ENCODE results near the gene AATK. TPM values are rescaled to one million over a fixed set of nuclear protein-coding genes. Genes with fewer than 3 reads are reported as not detected.

The AATK gene
- total and polyA plus RNA-seq, 9 of the 15 experiments (the other 6 are each of a cell fraction or from before 2014, with no cell fraction given): 0.11 to 0.55 (median 0.38) TPM; not detected in 5

DNA sequence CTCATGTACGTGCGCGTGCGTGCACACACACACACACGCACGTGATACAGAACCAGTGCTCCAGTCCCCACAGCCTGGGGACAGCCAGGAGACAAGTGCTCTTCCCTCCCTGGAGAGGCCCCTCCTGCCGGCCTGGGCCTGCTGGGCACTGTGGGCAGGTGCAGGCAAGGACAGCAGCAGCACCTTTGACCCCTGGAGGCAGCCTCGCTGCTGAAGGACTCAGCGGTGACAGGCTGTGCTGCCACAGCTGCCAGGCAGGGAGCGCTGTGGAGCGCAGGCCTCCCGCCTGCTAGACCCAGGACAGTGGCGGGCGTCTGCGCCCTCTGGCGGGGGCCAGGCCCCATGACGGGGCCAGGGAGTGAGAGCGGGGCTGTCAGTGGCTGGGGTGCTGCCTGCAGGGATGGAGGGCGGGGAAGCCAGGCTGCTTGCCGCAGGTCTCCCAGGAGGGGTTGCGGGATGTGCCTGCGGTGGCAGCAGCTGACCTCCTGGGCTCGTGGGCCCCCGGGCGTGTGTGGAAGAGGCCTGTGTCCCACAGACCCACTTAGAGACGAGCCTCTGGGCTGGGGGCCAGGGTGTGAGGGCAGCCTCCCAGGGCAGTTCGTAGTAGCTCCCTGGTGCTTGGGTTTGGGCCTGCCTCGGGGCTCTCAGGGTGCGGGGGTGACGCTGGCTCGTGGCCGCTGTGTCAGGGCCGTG is 64.3 kb downstream of the AATK start (continued):
- TF ChIP-seq, protein P1, sequence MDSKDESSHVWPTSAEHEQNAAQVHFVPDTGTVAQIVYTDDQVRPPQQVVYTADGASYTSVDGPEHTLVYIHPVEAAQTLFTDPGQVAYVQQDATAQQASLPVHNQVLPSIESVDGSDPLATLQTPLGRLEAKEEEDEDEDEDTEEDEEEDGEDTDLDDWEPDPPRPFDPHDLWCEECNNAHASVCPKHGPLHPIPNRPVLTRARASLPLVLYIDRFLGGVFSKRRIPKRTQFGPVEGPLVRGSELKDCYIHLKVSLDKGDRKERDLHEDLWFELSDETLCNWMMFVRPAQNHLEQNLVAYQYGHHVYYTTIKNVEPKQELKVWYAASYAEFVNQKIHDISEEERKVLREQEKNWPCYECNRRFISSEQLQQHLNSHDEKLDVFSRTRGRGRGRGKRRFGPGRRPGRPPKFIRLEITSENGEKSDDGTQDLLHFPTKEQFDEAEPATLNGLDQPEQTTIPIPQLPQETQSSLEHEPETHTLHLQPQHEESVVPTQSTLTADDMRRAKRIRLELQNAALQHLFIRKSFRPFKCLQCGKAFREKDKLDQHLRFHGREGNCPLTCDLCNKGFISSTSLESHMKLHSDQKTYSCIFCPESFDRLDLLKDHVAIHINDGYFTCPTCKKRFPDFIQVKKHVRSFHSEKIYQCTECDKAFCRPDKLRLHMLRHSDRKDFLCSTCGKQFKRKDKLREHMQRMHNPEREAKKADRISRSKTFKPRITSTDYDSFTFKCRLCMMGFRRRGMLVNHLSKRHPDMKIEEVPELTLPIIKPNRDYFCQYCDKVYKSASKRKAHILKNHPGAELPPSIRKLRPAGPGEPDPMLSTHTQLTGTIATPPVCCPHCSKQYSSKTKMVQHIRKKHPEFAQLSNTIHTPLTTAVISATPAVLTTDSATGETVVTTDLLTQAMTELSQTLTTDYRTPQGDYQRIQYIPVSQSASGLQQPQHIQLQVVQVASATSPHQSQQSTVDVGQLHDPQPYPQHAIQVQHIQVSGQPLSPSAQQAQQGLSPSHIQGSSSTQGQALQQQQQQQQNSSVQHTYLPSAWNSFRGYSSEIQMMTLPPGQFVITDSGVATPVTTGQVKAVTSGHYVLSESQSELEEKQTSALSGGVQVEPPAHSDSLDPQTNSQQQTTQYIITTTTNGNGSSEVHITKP (IDR thresholded peaks at IDR 0.05; ENCODE audit: partially characterized antibody): peak; percentile 21
- TF ChIP-seq RBM39 (optimal IDR thresholded peaks at IDR 0.05; ENCODE audit: low read depth, low read length): no peak
- TF ChIP-seq RBFOX2 (IDR thresholded peaks at IDR 0.05; ENCODE audit: low read depth, low read length): 0 out of 2 replicates have a peak, but pooled peaks have one; percentile 33
- TF ChIP-seq ZNF263 (CRISPR knock-in tag; IDR thresholded peaks at IDR 0.05; ENCODE audit: borderline replicate concordance): peak; percentile 86; the same call in 1 of the 2 replicates
- TF ChIP-seq ZNF324 (CRISPR knock-in tag; IDR thresholded peaks at IDR 0.05): no peak
- TF ChIP-seq SP1 (CRISPR knock-in tag; IDR thresholded peaks at IDR 0.05): peak; percentile 93
- no peak for TF ChIP-seq ZEB2 (IDR thresholded peaks at IDR 0.05)
- TF ChIP-seq, protein P2, sequence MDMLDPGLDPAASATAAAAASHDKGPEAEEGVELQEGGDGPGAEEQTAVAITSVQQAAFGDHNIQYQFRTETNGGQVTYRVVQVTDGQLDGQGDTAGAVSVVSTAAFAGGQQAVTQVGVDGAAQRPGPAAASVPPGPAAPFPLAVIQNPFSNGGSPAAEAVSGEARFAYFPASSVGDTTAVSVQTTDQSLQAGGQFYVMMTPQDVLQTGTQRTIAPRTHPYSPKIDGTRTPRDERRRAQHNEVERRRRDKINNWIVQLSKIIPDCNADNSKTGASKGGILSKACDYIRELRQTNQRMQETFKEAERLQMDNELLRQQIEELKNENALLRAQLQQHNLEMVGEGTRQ (CRISPR knock-in tag; IDR thresholded peaks at IDR 0.05): no peak
- TF ChIP-seq KHSRP (IDR thresholded peaks at IDR 0.05): no peak
- TF ChIP-seq, protein P3, sequence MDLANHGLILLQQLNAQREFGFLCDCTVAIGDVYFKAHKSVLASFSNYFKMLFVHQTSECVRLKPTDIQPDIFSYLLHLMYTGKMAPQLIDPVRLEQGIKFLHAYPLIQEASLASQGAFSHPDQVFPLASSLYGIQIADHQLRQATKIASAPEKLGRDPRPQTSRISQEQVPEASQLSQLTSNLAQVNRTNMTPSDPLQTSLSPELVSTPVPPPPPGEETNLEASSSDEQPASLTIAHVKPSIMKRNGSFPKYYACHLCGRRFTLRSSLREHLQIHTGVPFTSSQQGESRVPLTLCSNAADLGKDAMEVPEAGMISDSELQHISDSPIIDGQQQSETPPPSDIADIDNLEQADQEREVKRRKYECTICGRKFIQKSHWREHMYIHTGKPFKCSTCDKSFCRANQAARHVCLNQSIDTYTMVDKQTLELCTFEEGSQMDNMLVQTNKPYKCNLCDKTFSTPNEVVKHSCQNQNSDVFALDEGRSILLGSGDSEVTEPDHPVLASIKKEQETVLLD (IDR thresholded peaks at IDR 0.05): no peak
- TF ChIP-seq ADNP (tag; IDR thresholded peaks at IDR 0.05): no peak
- TF ChIP-seq, protein P4, sequence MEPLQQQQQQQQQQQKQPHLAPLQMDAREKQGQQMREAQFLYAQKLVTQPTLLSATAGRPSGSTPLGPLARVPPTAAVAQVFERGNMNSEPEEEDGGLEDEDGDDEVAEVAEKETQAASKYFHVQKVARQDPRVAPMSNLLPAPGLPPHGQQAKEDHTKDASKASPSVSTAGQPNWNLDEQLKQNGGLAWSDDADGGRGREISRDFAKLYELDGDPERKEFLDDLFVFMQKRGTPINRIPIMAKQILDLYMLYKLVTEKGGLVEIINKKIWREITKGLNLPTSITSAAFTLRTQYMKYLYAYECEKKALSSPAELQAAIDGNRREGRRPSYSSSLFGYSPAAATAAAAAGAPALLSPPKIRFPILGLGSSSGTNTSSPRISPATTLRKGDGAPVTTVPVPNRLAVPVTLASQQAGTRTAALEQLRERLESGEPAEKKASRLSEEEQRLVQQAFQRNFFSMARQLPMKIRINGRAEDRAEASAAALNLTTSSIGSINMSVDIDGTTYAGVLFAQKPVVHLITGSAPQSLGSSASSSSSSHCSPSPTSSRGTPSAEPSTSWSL (CRISPR knock-in tag; IDR thresholded peaks at IDR 0.05; ENCODE audit: borderline replicate concordance): no peak
- TF ChIP-seq, protein P5, sequence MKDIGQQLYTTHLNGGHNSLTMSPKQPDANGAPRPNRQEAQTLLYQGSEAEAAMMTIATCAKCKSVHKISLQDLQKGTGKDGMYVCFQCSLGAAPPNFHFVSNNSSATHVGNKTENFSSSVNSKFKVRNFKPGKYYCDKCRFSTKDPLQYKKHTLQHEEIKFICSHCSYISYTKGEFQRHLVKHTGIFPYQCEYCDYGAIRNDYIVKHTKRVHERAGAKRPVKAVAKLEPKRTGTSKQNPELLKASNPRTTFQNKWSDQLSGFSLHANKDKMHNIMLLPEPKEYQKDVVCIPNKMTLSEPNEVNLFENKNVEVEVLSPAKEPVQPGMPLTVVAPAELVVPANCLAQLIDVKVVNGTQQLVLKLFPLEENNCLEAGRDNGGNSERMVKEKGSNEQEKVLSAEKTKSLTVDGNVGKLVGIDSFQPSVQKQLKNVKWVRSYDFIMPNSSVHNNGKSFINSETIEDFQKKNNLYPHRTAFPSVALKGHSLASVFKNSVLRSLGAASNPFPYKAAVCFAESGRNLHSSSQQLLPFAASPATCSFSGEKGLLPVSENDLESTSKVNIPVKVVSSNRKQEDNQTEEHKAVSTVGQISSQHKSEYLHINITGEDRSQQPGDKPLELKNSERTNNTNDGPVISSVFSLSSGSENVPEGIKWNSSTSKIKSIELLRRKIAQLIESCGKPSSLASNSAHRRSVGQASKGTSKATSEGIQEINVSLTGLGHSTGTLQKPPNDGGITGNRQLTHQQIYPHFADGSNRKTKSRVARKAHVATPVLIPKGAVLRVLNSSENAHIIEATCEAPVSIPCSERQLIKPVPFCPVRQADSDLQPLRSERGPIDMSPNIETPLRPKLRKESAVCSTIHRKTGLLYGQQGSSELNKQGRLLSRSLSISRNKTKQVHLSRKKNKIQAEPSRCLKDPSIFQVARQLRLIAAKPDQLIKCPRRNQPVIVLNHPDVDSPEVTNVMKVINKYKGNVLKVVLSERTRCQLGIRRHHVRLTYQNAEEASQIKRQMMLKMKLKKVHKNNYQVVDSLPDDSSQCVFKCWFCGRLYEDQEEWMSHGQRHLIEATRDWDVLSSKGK (CRISPR knock-in tag; IDR thresholded peaks at IDR 0.05): no peak
- no peak for TF ChIP-seq SNRNP70 (optimal IDR thresholded peaks at IDR 0.05; ENCODE audit: low read depth, low read length)
- no peak for TF ChIP-seq TAF15 (IDR thresholded peaks at IDR 0.05; ENCODE audit: low read depth, low read length)
- TF ChIP-seq SRSF3 (IDR thresholded peaks at IDR 0.05; ENCODE audit: insufficient read depth, low read length): no peak
- TF ChIP-seq U2AF2 (optimal IDR thresholded peaks at IDR 0.05; ENCODE audit: low read depth, low read length): no peak
